Hepatocyte (in vitro differentiated cells): ENCODE measurements around the gene FAM174C. TPM values are rescaled to one million over a fixed set of nuclear protein-coding genes. Genes with fewer than 3 reads are reported as not detected.

Experiments used
- DNase-seq: peaks from one replicate; pipeline ENCODE4 v3.0.0-alpha.2; 2016; ENCODE audit warnings: low spot score
- H2AFZ ChIP-seq: fragments of 200-600 bp; sonication (generic); 2 replicates; pipeline ENCODE4 v1.6.0; 2016; ENCODE audit warnings: antibody characterized with exemption, mild to moderate bottlenecking
- H3K27ac ChIP-seq: fragments of 200-600 bp; sonication (generic); 2 replicates; pipeline ENCODE4 v1.5.1; 2016; ENCODE audit warnings: mild to moderate bottlenecking
- H3K27me3 ChIP-seq: fragments of 200-600 bp; sonication (generic); 2 replicates; pipeline ENCODE4 v1.6.1; 2016
- H3K36me3 ChIP-seq: fragments of 200-600 bp; sonication (generic); replicated peaks from 2 replicates; pipeline ENCODE4 v1.5.1; 2016; ENCODE audit warnings: low read depth; ENCODE audit not compliant: insufficient read depth
- H3K4me1 ChIP-seq: fragments of 200-600 bp; sonication (generic); 2 replicates; pipeline ENCODE4 v1.5.1; 2016; ENCODE audit warnings: mild to moderate bottlenecking, moderate library complexity; ENCODE audit not compliant: insufficient read depth
- H3K4me2 ChIP-seq: fragments of 200-600 bp; sonication (generic); 2 replicates; pipeline ENCODE4 v1.6.0; 2016
- H3K4me3 ChIP-seq: fragments of 200-600 bp; sonication (generic); 2 replicates; pipeline ENCODE4 v1.5.1; 2016; ENCODE audit warnings: mild to moderate bottlenecking
- H3K79me2 ChIP-seq: fragments of 200-600 bp; sonication (generic); 2 replicates; pipeline ENCODE4 v1.6.0; 2017; ENCODE audit warnings: mild to moderate bottlenecking
- H3K9me2 ChIP-seq: fragments of 200-600 bp; sonication (generic); replicated peaks from 2 replicates; pipeline ENCODE4 v1.6.0; 2017; ENCODE audit warnings: mild to moderate bottlenecking; ENCODE audit not compliant: insufficient read depth
- H3K9me3 ChIP-seq: fragments of 200-600 bp; sonication (generic); 2 replicates; pipeline ENCODE4 v1.5.1; 2016; ENCODE audit warnings: low read depth, mild to moderate bottlenecking
- H4K20me1 ChIP-seq: fragments of 200-600 bp; sonication (generic); 2 replicates; pipeline ENCODE4 v1.6.0; 2016; ENCODE audit warnings: mild to moderate bottlenecking; ENCODE audit not compliant: insufficient read depth, poor library complexity, severe bottlenecking
- CTCF ChIP-seq: fragments of 200-600 bp; sonication (generic); IDR thresholded peaks from 2 replicates; pipeline ENCODE4 v1.5.1; 2016; ENCODE audit warnings: antibody characterized with exemption, mild to moderate bottlenecking; ENCODE audit not compliant: poor library complexity
- EZH2 ChIP-seq: fragments of 200-600 bp; sonication (generic); IDR thresholded peaks from 2 replicates; pipeline ENCODE4 v1.6.1; 2016; ENCODE audit warnings: antibody characterized with exemption, mild to moderate bottlenecking, borderline replicate concordance
- EZH2phosphoT487 ChIP-seq: fragments of 200-600 bp; sonication (generic); IDR thresholded peaks from one replicate; pipeline ENCODE4 v1.6.1; 2018; ENCODE audit warnings: antibody characterized with exemption, mild to moderate bottlenecking, low read depth, moderate library complexity; ENCODE audit not compliant: unreplicated experiment, severe bottlenecking
- WGBS: methylation state at CpG from one replicate; pipeline ENCODE4 v1.1.6; 2016; ENCODE audit warnings: low lambda C conversion rate; ENCODE audit errors: missing lambda C conversion rate; 5-methylcytosine and 5-hydroxymethylcytosine counted together
- polyA plus RNA-seq: library from polyadenylated mRNA; unstranded; fragments of >200 nt; fragmentation: Nextera tagmentation; extraction: Ambion mirVana; gene quantifications from 2 replicates; pipeline ENCODE4 v1.2.1, GENCODE V29; 2016
- total RNA-seq: library from RNA; depleted of rRNA; stranded (reverse); fragments of >200 nt; gene quantifications from 2 replicates; pipeline ENCODE4 v1.2.3, GENCODE V29; 2014

FAM174C gene
- total and polyA plus RNA-seq, 2 experiments from 2014 or later: 25.5 to 79.9 TPM

GRCh38 chr19:1293782-1294604 lies 18.7 kb downstream of the FAM174C start:
- peaks cover 29% of the 10 kb centered on the region for H3K79me2 ChIP-seq
- H3K9me3 ChIP-seq: no peaks in the 10 kb centered on the region
- 91% methylated on average over 31 of the region's 35 CpGs for WGBS
- H3K36me3 ChIP-seq: no peaks in the 10 kb centered on the region
- no peak for DNase-seq
- no peak overlapping the region for H2AFZ ChIP-seq
- no peak overlapping the region for H3K4me2 ChIP-seq
- TF ChIP-seq EZH2 (no peak), EZH2phosphoT487 (no peak), CTCF (no peak)
- H3K4me3 ChIP-seq: no peak overlapping the region
- H3K27me3 ChIP-seq: no peaks in the 10 kb centered on the region
- H3K4me1 ChIP-seq: peaks cover 17% of the 10 kb centered on the region
- H3K27ac ChIP-seq: no peak overlapping the region
- H4K20me1 ChIP-seq: no peaks in the 10 kb centered on the region
- H3K9me2 ChIP-seq: no peaks in the 10 kb centered on the region

GRCh38 chr19:1294688-1295087 lies 19.4 kb downstream of the FAM174C start:
- Histone ChIP-seq H3K27ac (no peak overlapping the region), H3K9me3 (no peaks in the 10 kb centered on the region), H3K27me3 (no peaks in the 10 kb centered on the region), H3K79me2 (peaks cover 25% of the 10 kb centered on the region), H3K4me2 (no peak overlapping the region), H4K20me1 (no peaks in the 10 kb centered on the region), H3K4me3 (no peak overlapping the region), H3K36me3 (no peaks in the 10 kb centered on the region), H2AFZ (no peak overlapping the region), H3K9me2 (no peaks in the 10 kb centered on the region), H3K4me1 (peaks cover 17% of the 10 kb centered on the region)
- DNase-seq: no peak
- TF ChIP-seq EZH2phosphoT487: no peak
- no peak for TF ChIP-seq CTCF
- TF ChIP-seq EZH2: no peak
- 97% methylated on average over 8 of the region's 14 CpGs for WGBS

GRCh38 chr19:1295169-1296012 lies 20.1 kb downstream of the FAM174C start:
- TF ChIP-seq CTCF (no peak), EZH2 (no peak), EZH2phosphoT487 (no peak)
- peaks cover 18% of the 10 kb centered on the region for H3K79me2 ChIP-seq
- no peak overlapping the region for H3K27ac ChIP-seq
- no peak overlapping the region for H2AFZ ChIP-seq
- H3K9me3 ChIP-seq: no peaks in the 10 kb centered on the region
- 61% methylated on average over 46 of the region's 82 CpGs for WGBS
- no peak overlapping the region for H3K4me3 ChIP-seq
- H3K36me3 ChIP-seq: no peaks in the 10 kb centered on the region
- H3K9me2 ChIP-seq: no peaks in the 10 kb centered on the region
- no peak for DNase-seq
- H3K4me2 ChIP-seq: peak overlapping the region; percentile 46
- no peaks in the 10 kb centered on the region for H3K27me3 ChIP-seq
- no peaks in the 10 kb centered on the region for H4K20me1 ChIP-seq
- H3K4me1 ChIP-seq: peaks cover 17% of the 10 kb centered on the region
